ENCODE measurements around the gene ERC1. TPM values are rescaled to one million over a fixed set of nuclear protein-coding genes. Genes with fewer than 3 reads are reported as not detected.

The ERC1 gene
- total RNA-seq, 2 donors from 2014 or later = 26.9 to 41.9 TPM

- H3K27me3 ChIP-seq = no peaks in the 10 kb centered on the region
- H3K9me3 ChIP-seq = no peaks in the 10 kb centered on the region
- no peaks in the 10 kb centered on the region for H3K4me1 ChIP-seq
- H3K27ac ChIP-seq = no peak overlapping the region
- no peak overlapping the region for H3K9ac ChIP-seq (ENCODE audit: low read depth in 2 of 2, low read length in 2 of 2)
- intact Hi-C loops (cut with DNase I) = no loop called here
- H3K4me3 ChIP-seq = no peak overlapping the region
- DNase-seq = no peak
- no peaks in the 10 kb centered on the region for H3K36me3 ChIP-seq
- TF ChIP-seq CTCF (IDR thresholded peaks at IDR 0.05) = no peak
These were observed 457.3 kb downstream of the ERC1 start for GRCh38 chr12:1448336-1448735.

- Histone ChIP-seq H3K27me3 (no peaks in the 10 kb centered on the region), H3K9me3 (no peaks in the 10 kb centered on the region), H3K9ac (ENCODE audit: low read depth in 2 of 2, low read length in 2 of 2) (no peak overlapping the region), H3K27ac (no peak overlapping the region), H3K36me3 (no peaks in the 10 kb centered on the region), H3K4me1 (no peaks in the 10 kb centered on the region), H3K4me3 (no peak overlapping the region)
- intact Hi-C loops (cut with DNase I) = no loop called here
- no peak for TF ChIP-seq CTCF (IDR thresholded peaks at IDR 0.05)
- no peak for DNase-seq
These were observed 462.8 kb downstream of the ERC1 start for GRCh38 chr12:1453810-1454209.

GRCh38 chr12:1456885-1457284 is 465.9 kb downstream of the ERC1 start:
- Histone ChIP-seq H3K4me3 (no peak overlapping the region), H3K27ac (no peak overlapping the region), H3K9ac (ENCODE audit: low read depth in 2 of 2, low read length in 2 of 2) (no peak overlapping the region), H3K4me1 (no peaks in the 10 kb centered on the region), H3K27me3 (no peaks in the 10 kb centered on the region), H3K36me3 (no peaks in the 10 kb centered on the region), H3K9me3 (no peaks in the 10 kb centered on the region)
- no peak for TF ChIP-seq CTCF (IDR thresholded peaks at IDR 0.05)
- intact Hi-C loops (cut with DNase I) = no loop called here
- DNase-seq = no peak

- Histone ChIP-seq H3K9me3 (no peaks in the 10 kb centered on the region), H3K27me3 (no peaks in the 10 kb centered on the region), H3K36me3 (no peaks in the 10 kb centered on the region), H3K27ac (no peak overlapping the region), H3K4me3 (no peak overlapping the region), H3K4me1 (no peaks in the 10 kb centered on the region), H3K9ac (ENCODE audit: low read depth in 2 of 2, low read length in 2 of 2) (no peak overlapping the region)
- intact Hi-C loops (cut with DNase I) = no loop called here
- TF ChIP-seq CTCF (IDR thresholded peaks at IDR 0.05) = no peak
- no peak for DNase-seq
These were observed 466.9 kb downstream of the ERC1 start for GRCh38 chr12:1457901-1458300.

- intact Hi-C loops (cut with DNase I) = no loop called here
- Histone ChIP-seq H3K27me3 (no peaks in the 10 kb centered on the region), H3K4me1 (no peaks in the 10 kb centered on the region), H3K27ac (no peak overlapping the region), H3K9ac (ENCODE audit: low read depth in 2 of 2, low read length in 2 of 2) (no peak overlapping the region), H3K36me3 (no peaks in the 10 kb centered on the region), H3K9me3 (no peaks in the 10 kb centered on the region), H3K4me3 (no peak overlapping the region)
- DNase-seq = no peak
- no peak for TF ChIP-seq CTCF (IDR thresholded peaks at IDR 0.05)
These were observed 468.3 kb downstream of the ERC1 start for GRCh38 chr12:1459339-1459738.

All from colonic mucosa (tissue), 4 donors.